ENCODE data around the gene ANTKMT.
"Not testable (repeated sequence)": the region's sequence is repeated elsewhere in the genome, so short reads cannot be mapped to it uniquely, and the experiment has no call there.

Gene ANTKMT

DNA sequence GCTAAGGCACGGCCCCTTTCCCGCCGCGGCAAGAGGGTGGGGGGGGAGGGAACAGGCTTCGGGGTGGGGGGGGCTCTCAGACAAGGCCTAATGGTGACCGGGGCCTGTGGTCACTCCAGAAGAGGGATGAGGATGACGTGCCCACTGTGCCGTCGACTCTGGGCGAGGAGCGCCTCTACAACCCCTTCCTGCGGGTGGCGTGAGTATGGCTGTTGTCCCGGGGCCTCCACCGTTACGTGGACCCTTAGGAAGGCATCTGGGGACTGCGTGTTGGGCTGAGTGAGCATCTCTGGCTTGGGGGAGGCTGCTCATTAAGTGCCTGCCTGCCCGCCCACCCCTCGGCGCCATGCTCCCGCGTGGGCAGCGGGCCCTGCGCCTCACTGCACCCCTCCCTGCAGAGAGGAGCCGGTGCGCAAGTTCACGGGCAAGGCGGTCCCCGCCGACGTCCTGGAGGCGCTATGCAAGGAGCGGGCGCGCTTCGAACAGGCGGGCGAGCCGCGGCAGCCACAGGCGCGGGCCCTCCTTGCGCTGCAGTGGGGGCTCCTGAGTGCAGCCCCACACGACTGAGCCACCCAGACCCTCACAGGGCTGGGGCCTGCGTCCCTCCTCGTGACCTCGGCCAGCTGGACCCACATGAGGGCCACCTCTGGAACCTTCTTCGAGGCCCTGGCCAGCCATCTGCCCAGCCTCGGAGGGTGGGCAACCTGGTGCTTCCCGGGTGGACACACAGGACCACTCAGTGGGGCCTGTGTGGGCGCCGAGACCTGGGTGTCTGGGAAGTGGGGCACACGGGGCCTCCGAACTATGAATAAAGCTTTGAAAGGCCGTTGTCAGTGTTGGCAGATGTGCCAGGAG is 8.2 kb downstream of the ANTKMT start:
- peak; percentile 35 for DNase-seq

DNA sequence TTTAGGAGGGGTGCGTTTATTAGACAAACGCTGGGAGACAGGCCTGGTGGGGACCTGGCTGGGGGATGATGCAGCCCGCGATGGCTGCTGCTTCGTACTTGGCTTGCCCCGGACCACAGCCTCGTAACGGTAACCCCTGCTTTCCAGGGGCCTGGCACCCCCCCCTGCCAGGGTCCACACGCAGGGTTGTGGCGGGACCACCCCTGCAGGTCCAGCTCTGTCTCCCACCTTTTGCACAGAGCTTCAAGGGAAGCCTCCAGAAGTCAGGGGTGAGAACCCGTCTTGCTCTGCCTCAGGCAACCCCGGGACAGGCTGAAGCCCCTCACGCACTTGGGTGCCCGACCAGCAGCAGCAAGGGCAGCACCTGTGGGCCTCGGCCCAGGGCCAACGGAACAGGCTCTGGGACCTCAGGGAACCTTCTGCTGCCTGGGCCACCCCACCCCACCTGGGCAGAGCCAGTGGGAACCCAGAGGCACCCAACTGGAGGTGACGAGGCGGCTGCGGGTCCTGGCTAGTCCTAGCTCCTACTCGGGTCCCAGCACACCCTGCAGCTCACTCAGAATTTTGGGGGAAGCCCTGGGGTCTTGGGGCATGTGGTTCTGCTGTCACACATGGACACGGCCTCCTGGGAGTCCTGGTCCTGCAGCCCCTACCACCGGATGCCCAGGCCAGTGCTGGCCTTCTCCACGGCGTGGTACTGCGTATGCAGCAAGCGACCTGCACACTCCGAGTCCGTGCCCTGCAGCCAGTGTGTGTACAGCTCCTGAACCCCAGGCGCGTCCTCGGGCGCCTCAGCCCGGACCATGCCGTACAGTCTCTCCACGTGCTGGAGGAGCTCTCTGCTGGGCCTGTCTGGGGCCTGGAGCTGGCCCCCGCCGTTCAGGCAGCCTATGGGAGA is 9.1 kb downstream of the ANTKMT start:
- peak; percentile 19 to 27 for DNase-seq

DNA sequence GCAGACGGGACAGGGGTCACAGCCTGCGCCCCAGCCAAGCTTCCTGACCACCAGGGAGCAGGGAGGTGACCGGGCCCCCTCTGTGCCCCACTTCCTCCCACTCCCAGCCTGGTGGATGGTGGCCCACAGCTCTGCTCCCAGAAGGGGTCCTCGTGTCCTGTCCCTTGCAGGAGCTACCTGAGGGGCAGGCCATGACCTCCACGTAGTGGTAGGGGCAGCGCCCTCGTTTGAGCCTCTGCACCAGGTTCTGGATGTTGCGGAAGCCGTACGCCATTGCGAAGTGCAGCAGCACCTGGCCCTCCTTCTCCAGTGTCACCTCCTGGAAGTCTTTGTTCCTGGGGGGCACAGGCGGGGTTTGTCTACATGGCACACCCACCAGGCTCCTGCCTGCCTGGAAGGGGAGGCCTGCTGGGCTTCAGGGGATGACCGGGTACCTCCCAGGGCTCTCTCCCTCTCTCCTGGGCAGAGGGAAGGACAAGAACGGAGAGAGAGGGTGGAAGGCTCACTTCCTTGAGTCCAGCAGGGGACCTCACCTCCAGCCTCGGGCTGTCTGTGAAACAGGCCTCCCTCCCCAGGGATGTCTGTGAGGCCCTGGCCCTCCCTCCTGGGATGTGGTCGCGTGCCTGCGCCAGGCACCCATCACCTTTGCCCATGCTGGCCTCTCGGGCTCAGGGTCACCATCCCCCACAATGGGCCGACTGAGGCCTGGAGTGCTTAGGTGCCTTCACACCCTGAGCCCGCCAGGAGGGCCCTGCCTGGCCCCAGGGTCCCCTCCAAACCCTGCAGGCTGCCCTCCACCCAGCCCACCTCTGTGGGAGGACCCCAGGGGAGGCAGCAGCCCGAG is 9.9 kb downstream of the ANTKMT start:
- DNase-seq: peak; percentile 24 to 25

DNA sequence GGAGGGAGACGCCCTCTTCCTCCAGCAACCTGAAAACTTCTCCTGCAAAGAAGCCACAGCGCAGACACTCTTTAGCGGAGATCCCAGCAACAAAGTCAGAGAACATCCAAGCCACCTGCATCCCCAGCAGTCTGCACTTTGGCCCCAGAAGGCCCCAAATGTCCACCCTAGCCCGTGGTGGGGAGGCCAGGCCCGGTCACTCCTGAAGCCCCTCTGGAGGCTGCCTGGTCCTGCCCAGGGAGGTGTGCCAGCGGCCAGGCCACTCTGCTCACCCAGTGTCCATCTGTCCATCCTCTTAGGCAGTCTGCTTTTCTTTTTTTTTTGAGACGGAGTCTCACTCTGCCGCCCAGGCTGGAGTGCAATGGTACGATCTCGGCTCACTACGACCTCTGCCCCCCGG is 11.4 kb downstream of the ANTKMT start:
- DNase-seq: no peak

DNA sequence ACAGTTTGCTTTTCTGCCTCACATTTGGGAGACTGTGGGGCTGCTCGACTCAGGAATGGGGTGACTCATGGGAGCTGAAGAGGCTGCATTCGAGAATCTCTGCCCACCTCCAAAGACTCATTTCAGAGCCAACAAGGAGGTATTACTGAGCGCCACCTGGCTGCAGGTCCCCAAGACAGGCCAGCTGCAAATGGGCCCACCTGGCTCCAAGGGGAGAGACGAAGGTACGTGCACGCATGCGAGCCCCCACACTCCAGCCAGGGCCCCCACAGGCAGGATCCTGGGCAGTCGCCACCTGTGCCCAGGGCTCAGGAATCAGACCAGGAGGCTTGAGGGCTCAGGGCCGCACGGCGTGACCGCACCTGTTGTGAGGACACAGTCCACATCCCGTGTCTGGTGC is 12.0 kb downstream of the ANTKMT start:
- no peak for DNase-seq

DNA sequence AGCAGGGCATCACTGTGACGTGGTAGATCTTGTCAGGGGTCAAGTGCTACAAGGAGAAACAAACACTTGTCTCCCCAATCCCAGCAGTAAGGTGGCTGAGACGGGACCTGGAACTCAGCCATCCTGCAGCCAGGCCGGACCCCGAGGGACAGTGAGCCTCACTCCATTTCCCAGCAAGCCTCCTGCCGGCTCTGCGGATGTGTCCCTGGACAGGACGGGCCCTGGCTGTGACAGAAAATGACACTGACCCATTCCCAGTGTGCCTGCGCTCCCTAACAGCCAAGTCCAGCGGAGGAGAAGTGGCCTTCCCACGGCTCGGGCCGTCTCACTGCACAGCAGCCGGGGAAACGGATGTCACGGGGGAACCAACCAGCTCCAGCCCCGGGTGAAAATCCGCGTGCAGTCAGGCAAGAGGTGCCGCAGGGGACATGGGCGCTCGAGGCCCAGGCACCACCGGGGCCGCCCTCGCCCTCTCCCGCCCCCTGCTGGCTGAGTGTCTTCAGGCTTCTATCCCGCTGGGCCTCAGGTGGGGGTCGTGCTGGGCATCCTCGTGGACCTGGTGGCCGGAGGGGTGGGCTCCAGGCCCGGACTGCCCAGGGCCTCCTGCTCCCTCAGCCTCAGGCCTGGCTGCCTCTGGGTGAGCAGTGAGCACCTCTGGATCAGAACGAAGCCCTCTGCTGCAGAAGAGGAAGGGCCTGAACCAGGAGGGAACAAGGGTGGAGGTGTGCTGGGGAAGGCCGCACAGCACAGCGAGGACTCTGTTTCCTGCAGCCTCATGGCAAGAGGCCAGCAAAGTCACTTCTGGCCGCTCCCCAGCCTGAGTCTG is 12.6 kb downstream of the ANTKMT start:
- peak; percentile 64 to 65 for DNase-seq

DNA sequence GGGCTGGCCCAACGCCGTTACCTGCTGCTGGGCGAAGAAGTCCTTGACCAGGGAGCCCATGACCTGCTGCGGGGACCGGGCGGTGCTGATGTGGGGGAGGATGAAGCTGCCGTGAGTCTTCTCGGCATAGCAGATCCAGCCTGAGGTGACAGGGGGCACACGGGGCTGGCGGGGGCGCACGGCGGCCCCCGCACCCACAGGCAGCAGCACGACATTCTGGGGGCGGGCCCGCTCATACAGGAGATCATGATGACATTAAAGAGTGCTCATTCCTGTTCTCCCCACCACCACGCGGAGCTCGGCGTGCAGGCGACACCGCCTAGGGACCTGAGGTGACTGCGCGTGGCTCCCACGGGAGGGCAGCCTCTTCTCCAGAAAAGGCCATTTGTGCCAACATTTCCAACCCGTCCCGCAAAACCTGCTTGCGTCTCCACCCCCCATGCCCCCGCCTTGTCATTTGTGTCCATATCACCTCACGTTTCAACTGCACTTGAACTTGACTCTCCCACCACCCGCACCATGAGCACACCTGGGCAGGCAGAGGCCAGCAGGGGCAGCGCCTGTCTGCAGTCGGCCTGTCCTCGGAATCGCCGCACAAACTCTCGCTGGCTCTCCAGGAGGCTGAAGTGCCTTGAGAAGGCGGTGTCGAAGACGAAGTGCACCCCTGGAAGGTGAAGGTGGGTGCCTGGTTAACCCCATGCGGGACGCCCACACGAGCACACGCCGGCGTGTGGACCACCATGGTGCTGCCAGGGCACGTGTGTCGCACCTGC is 13.4 kb downstream of the ANTKMT start:
- no peak for DNase-seq

DNA sequence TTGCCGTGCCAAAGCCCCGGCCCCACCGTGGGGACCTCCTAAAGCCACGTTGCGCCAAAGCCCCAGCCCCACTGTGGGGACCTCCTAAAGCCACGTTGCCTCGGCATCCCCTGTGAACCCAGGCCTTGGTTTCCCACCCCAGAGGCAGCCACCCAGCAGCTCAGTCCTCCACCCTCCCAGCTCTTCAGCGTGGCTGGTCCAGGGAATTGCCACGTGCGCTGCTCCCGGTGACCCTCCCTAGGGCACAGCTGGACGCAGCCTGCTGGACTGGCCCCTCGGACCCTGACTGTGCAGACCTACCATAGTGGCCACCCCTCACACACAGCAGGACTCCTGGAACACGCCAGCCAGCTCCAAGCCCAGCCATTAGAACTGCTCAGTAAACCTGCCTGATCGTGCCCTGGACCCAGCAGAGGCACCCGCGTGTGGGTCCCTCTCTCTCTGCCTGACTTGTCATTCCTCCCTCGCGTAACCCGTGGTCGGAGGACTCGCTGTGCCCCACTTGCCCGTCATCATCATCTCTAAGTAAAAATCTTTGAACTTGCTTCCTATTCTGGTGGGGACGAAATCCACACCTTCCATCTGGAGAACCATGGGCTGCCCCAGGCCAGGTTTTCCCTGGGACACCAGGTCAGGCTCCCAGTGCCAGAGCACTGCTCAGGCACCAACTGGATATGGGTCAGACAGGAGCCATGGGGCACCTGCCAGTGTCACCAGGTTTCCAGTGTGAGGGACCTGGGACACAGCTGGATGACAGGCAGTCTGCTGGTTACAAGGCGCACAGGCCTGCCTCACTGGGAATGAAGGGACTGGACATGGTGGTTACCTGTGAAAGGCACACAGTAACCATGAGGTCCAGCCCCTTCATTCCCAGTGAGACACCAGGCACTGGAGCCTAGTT is 14.3 kb downstream of the ANTKMT start:
- DNase-seq: peak; percentile 42 to 47

DNA sequence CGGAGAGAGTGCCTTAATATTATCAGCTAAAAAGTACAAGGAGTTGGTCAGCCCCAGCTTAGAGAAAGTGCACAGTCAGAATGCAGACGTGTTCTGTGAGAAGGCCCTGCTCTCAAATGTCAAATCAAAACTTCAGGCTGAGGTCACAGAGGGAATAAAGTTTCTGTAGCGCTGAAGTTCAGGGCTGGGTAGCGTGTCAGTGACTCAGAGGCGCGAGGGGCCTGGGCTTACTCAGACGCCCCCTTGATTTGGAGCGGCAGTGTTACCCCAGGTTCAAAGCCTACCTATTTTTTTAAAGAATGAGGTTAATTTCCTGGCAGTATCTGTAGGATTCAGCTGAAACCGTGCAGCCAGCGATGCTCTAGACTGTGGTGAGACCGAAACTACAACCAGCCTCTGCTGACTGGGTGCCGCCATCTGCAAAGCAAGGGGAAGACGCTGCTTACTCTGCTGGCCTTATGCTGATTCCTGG is 15.1 kb downstream of the ANTKMT start:
- peak; percentile 77 to 83 for DNase-seq

DNA sequence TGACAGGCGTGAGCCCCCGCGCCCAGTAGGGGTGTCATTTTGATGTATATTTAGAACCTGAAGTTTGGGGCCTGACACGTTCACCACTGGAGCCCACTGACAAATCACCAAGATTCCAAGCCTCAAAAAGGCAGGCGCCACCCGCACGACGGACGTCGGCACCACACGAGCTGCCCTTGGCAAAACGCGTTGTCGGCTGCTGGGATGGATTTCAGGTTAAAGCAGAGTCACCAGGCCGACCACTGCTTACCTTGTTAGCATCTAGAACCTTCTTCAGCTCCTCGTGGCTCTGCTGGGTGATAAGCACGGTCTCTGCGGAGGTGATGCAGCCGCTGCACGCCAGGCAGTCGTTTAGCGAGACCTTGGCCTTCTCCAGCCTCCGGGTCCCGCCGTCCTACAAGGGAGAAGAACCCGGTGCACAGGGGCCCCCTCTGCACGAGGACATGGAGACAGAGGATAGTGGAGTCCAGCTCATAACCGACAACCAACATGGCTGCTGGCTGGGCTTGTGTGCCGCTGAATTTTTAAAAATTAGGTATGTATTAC is 16.1 kb downstream of the ANTKMT start:
- DNase-seq: no peak

DNA sequence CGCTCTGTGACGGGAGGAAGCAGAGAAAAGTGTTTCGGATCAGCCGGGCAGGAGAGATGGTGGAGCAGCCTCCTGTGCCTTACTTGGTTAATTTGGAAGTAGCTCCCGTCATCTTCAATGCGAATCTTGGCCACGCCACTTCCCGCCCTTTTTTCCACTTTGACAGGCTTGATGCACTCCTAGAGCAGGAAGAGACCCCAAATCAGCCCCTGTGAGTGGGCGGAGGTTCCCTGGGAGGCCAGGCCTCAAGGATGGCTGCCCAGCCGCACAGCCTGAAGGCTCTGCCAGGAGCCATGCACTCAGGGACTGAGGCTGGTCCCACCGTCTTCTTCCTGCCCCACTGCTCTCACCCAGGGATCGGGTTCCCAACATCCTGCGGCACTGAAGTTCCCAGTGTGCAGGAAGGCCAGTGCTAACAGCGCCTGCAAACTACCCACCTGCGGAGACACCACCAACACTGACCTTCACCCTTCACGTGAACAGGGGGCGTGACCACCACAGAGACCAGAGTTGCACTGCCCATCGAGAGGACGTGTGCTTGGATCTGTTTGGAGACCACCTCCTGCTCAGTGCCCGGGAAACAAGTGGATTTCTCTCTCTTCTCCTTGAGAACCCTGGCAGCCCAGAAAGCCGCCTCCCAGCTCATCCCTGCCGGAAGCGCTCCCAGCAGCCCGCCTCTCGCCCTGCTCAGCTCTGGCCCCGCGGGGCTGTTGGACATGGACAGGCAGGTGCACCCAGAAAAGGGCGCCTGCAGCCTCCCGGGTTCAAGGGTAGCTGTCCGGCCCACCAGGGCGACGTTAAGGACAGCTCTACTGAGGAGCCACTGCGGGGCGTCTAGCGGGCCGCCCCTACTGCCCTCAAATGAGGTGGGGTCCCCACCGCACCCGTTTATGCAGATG is 18.9 kb downstream of the ANTKMT start:
- DNase-seq: peak in 1 of 2 experiments; percentile 27

DNA sequence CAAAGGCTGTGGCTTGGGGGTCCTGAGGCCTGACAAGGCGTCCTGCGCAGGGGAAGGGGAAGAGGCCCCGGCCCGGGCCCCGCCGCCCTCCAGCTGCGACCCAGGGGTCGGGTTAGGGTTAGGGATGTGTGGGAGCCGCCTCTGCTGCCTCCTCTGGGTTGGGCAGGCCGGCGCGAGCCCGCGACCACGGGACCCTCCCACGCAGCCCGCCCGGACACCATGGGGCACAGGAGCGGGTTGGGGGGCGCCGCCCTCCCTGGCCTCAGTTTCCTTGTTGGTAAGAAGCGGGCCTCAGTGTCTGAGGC is 19.5 kb downstream of the ANTKMT start:
- DNase-seq: no peak

DNA sequence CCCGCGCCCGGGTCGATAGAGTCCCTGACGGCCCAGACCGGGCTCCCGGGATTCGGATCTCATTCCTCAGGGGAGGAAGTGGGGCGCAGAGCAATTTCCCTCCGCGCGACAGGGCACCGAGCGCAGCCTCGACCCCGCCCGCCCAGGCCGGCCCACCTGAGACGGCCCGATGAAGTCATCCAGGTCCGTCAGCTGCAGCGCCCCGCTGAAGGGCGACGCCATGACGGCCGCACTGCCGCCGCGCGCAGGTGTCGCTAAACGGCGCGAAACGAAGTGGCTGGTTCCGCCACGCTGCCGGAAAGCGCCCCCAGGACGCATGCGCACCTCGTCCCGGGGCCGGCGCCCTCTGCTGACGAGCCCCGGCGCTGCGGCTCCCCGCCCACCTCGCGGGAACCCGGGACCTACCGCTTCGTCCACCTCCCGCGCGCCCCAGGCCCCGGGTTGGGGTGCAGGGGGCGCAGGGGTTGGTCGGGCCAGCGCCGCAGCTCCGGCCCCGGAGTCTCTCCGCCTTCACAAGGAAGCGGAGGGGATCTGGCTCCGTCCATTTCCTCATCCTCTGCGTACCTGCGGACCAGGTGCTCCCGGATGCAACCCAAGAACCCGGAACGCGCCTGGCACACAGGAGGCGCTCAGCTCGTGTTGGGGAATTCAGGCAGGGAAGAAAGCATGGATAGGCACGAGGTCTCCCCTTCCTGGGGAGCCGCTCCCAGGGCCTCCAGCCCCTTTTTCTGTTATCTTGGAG is 20.0 kb downstream of the ANTKMT start, which contains the start of gene CIAO3:
Gene CIAO3 (minus strand): TSS at position 234 of the 742 bp plus-strand sequence. CDS start 12 bp downstream, at position 222.
- DNase-seq: peak; percentile 95 to 96

DNA sequence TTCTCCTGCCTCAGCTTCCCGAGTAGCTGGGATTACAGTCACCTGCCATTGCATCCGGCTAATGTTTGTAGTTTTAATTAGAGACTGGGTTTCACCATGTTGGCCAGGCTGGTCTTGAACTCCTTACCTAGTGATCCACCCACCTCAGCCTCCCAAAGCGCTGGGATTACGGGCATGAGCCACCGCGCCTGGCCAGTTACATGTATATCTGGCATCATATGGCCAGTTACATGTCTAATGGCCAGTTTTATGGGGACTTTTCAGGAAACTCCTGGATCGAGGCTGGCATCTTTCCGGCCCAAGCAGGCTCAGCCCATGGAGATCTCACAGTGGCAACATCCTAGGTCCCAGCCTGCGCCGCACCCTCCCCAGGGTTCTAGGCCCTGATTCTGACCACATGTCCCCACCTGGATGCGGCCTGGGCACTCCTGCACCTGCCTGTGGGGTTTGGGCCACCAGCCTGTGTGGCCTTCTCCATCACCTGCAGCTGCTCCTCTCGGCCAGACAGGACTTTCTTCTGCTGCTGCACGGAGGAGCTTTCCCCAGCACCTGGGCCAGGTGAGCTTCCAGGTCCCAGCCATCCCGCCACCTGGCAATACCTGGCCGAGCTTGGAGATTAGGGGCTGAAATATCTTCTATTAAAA is 21.2 kb downstream of the ANTKMT start:
- no peak for DNase-seq

DNA sequence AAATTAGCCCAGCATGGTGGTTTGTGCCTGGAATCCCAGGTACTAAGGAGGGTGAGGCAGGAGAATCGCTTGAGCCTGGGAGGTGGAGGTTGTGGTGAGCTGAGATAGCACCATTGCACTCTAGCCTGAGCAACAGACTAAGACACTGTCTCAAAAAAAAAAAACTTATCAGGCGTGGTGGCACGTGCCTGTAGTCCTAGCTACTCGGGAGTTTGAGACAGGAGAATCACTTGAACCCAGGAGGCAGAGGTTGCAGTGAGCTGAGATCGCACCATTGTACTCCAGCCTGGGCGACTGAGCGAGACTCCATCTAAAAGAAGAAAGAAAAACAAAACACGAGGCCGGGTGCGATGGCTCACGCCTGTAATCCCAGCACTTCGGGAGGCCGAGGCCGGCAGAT is 21.9 kb downstream of the ANTKMT start:
- DNase-seq: not testable (repeated sequence)

DNA sequence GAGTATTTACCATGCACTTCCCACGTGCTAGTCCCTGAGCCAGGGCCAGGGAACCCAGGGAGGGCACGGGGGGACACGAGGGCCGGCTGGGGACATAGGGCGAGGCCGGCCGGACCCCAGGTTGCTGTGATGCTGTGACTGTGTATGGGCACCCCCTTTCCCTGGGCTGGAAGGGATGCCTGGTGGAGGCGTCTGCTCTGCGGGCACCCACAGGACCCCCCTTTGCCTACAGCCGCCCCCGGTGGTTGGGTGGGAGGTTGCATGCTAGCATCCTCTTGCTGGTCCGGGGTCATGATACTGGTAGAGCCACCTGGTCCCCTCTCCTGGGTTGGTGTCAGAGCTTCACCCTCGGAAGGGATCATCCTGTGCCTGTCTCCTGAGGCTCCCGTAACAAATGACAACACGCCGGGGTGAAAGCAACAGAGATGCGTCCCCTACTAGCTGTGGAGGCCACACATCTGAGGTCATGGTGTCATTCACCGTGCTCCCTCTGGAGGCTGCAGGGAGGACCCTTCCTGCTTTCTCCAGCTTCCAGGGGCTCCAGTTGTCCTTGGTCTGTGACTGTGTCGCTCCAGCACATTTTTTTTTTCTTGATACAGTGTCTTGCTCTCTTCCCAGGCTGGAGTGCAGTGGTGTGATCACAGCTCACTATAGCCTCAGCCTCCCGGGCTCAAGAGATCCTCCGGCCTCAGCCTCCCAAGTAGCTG is 23.0 kb downstream of the ANTKMT start:
- no peak for DNase-seq

DNA sequence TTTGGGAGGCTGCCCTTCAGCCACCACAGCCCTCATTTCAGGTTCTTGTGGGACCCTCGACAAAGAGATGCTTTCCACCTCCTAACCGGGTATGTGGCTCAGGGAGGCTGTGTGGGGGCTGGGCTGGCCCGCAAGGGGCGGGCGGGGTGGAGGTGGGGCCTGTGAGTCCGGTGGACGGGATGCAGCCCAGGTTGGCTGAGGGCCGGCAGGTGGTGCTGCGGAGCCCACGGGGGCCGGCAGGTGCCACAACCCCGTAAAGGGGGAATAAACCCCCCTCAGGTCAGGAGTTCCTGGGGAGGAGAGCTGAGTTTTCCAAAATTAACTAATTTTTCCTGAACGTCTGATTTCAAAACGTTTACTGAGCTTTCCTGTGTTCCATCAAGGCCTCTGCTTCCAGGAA is 24.8 kb downstream of the ANTKMT start:
- DNase-seq: peak in 1 of 2 experiments; percentile 32
